ENCODE results near the gene IGF1R. TPM values are rescaled to one million over a fixed set of nuclear protein-coding genes. Genes with fewer than 3 reads are reported as not detected.

The IGF1R gene
- total and polyA plus RNA-seq, 2 of the 8 experiments (the other 6 are each of a cell fraction or from before 2014, with no cell fraction given): 32.9 to 109 TPM

DNA sequence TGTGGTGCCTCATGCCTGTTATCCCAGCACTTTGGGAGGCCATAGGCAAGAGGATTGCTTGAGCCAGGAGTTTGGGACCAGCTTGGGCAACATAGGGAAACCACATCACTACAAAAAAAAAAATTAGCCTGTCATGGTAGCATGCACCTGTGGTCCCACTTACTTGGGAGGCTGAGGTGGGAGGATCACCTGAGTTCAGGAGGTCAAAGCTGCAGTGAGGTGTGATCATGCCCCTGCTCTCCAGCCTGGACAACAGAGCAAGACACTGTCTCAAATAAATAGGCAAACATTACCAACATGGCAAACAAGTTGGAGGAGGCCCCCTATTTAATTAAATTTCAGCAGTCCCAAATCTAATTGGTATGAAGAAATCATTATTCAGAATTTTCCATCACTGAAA is 215.6 kb downstream of the IGF1R start:
- DNase-seq (ENCODE audit: low read depth in 1 of 2, low spot score in 2 of 2) (no peak), FAIRE-seq (no peak)
- Histone ChIP-seq H2BK120ac (replicated peaks; ENCODE audit: low read depth, low read length) (no peak overlapping the region), H2AK5ac (ENCODE audit: low read depth, low read length) (no peak overlapping the region), H3K36me3 (ENCODE audit: control insufficient read depth in 2 of 4, insufficient read depth in 4 of 4, low read length in 3 of 4) (no peaks in the 10 kb centered on the region), H4K8ac (ENCODE audit: extremely low read depth, insufficient read depth, low read length) (no peak overlapping the region), H3K23ac (ENCODE audit: insufficient read length) (no peak overlapping the region), H3K23me2 (ENCODE audit: low read depth, low read length) (no peaks in the 10 kb centered on the region), H3K9ac (replicated peaks in 1 of 4; ENCODE audit: extremely low read depth in 1 of 4, low read depth in 3 of 4, low read length in 3 of 4) (no peak overlapping the region), H3K27ac (ENCODE audit: low read depth, low read length) (no peak overlapping the region), H2BK5ac (ENCODE audit: low read depth, low read length) (no peak overlapping the region), H3K4ac (replicated peaks; ENCODE audit: insufficient read length, low read depth, low read length) (no peak overlapping the region), H2BK20ac (ENCODE audit: low read length) (no peak overlapping the region), H3K79me1 (ENCODE audit: low read depth, low read length) (peaks cover 12% of the 10 kb centered on the region; the same call in 1 of the 2 replicates), H3K14ac (ENCODE audit: insufficient read length) (no peak overlapping the region), H2AFZ (ENCODE audit: low read length) (no peak overlapping the region), H3K9me3 (ENCODE audit: insufficient read depth in 2 of 2, low read depth in 1 of 2, low read length in 1 of 2) (no peaks in the 10 kb centered on the region), H4K91ac (replicated peaks; ENCODE audit: insufficient read length, low read length) (no peak overlapping the region), H2BK15ac (ENCODE audit: low read length) (no peak overlapping the region), H3K4me3 (ENCODE audit: extremely low read depth in 1 of 4, insufficient read depth in 2 of 4, low read depth in 3 of 4, low read length in 4 of 4) (no peak overlapping the region), H2BK12ac (ENCODE audit: low read depth, low read length) (no peak overlapping the region), H3K4me1 (replicated peaks in 1 of 4; ENCODE audit: control insufficient read depth in 3 of 4, insufficient read depth in 4 of 4, low read length in 3 of 4) (peaks cover 9 to 23% (median 19%) of the 10 kb centered on the region in 4 experiments), H3K79me2 (ENCODE audit: control insufficient read depth in 1 of 2, insufficient read depth in 2 of 2, low read length in 2 of 2) (peaks cover 6 to 97% of the 10 kb centered on the region in 2 experiments), H4K5ac (ENCODE audit: insufficient read length, low read depth, low read length) (no peak overlapping the region), H3K56ac (replicated peaks; ENCODE audit: insufficient read length, low read depth, low read length) (no peak overlapping the region), H3K4me2 (ENCODE audit: insufficient read depth in 1 of 2, low read depth in 2 of 2, low read length in 2 of 2) (no peak overlapping the region; a peak in 1 of 4 replicates), H4K20me1 (replicated peaks in 1 of 2; ENCODE audit: control insufficient read depth in 1 of 2, insufficient read depth in 2 of 2, low read length in 2 of 2) (peaks cover 8 to 10% of the 10 kb centered on the region in 2 experiments), H3K27me3 (replicated peaks in 1 of 4; ENCODE audit: control insufficient read depth in 3 of 4, extremely low read depth in 1 of 4, insufficient read depth in 3 of 4, low read length in 3 of 4) (no peaks in the 10 kb centered on the region; a peak in 1 of 7 replicates), H3K18ac (ENCODE audit: extremely low read depth, low read length) (no peak overlapping the region)
- CTCF ChIA-PET (ENCODE audit: partially characterized antibody): interaction anchor here (0.6 to 2.3 kb wide), 9 partner anchors 8 to 341 kb away, joined by 3 to 18 read pairs (median 4); no protein-coding TSS in a partner anchor
- POLR2A ChIA-PET (ENCODE audit: partially characterized antibody): interaction anchor here (0.6 to 0.7 kb wide), 2 partner anchors 58 to 291 kb away, joined by 4 read pairs; no protein-coding TSS in a partner anchor
- no peak for TF ChIP-seq SP4 (IDR thresholded peaks at IDR 0.05; ENCODE audit: low read length)
- no peak for TF ChIP-seq EGR1 (IDR thresholded peaks at IDR 0.05; ENCODE audit: borderline replicate concordance, low read depth, low read length)
- TF ChIP-seq SIN3A (conservative IDR thresholded peaks at IDR 0.05 in 1 of 2, IDR thresholded peaks at IDR 0.05 in 1 of 2; ENCODE audit: low read depth in 1 of 2, low read length in 2 of 2): no peak
- no peak for TF ChIP-seq NRF1 (IDR thresholded peaks at IDR 0.05; ENCODE audit: low read depth, low read length)
- no peak for TF ChIP-seq RAD21 (IDR thresholded peaks at IDR 0.05 in 1 of 2, conservative IDR thresholded peaks at IDR 0.05 in 1 of 2; ENCODE audit: low read depth in 2 of 2, low read length in 2 of 2)
- TF ChIP-seq CBX8 (IDR thresholded peaks at IDR 0.05; ENCODE audit: borderline replicate concordance, low read depth, low read length): no peak
- TF ChIP-seq ATF3 (IDR thresholded peaks at IDR 0.05; ENCODE audit: insufficient read depth, low read depth, low read length): no peak
- TF ChIP-seq, protein P1, sequence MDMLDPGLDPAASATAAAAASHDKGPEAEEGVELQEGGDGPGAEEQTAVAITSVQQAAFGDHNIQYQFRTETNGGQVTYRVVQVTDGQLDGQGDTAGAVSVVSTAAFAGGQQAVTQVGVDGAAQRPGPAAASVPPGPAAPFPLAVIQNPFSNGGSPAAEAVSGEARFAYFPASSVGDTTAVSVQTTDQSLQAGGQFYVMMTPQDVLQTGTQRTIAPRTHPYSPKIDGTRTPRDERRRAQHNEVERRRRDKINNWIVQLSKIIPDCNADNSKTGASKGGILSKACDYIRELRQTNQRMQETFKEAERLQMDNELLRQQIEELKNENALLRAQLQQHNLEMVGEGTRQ (IDR thresholded peaks at IDR 0.05; ENCODE audit: low read length): no peak
- TF ChIP-seq RBBP5 (IDR thresholded peaks at IDR 0.05; ENCODE audit: borderline replicate concordance, low read depth, low read length): no peak
- TF ChIP-seq TEAD4 (IDR thresholded peaks at IDR 0.05; ENCODE audit: low read depth, low read length): no peak
- no peak for TF ChIP-seq BCL11A (IDR thresholded peaks at IDR 0.05; ENCODE audit: low read depth in 2 of 2, low read length in 2 of 2)
- no peak for TF ChIP-seq JUN (IDR thresholded peaks at IDR 0.05; ENCODE audit: low read depth, low read length)
- no peak for TF ChIP-seq SUZ12 (IDR thresholded peaks at IDR 0.05; ENCODE audit: low read length)
